HEK293 (cell line): ENCODE data around the gene NDN.

Source experiments
- CTCF ChIA-PET: fragments of 350-600 bp; formaldehyde crosslinking; extraction: SDS; loops from one replicate; lab custom pipeline; 2021; ENCODE audit warnings: antibody characterized with exemption; lab: Yijun Ruan, JAX
- POLR2A ChIA-PET: fragments of 300-600 bp; formaldehyde crosslinking; extraction: SDS; loops from one replicate; lab custom pipeline; 2020; ENCODE audit warnings: antibody characterized with exemption, inconsistent platforms; lab: Yijun Ruan, JAX
- H3K27ac ChIP-seq: fragments of 200-500 bp; sonication (Bioruptor generic); 2 replicates; pipeline ENCODE4 v1.5.1; 2014; ENCODE audit warnings: low read depth, low read length, control low read depth, inconsistent platforms; ENCODE audit errors: extremely low read depth
- H3K36me3 ChIP-seq, 2 experiments: fragments of 200-500 bp in 1 of 2; sonication (Bioruptor generic) in 1 of 2; 1 replicate in 1 of 2; 2 replicates in 1 of 2; pipeline ENCODE4 v1.5.1; 2014 to 2017; ENCODE audit warnings: inconsistent platforms in 2 of 2, low read length in 2 of 2; ENCODE audit not compliant: control insufficient read depth in 2 of 2, insufficient read depth in 1 of 2
- H3K4me1 ChIP-seq: fragments of 200-500 bp; sonication (Bioruptor generic); 2 replicates; pipeline ENCODE4 v1.5.1; 2014; ENCODE audit warnings: mild to moderate bottlenecking, low read length, inconsistent platforms; ENCODE audit not compliant: control insufficient read depth, insufficient read depth
- H3K4me3 ChIP-seq: 2 replicates; pipeline ENCODE4 v1.5.1; 2011; ENCODE audit warnings: low read depth, mild to moderate bottlenecking, control low read depth, low read length, moderate library complexity
- H3K9me3 ChIP-seq: fragments of 200-500 bp; sonication (Bioruptor generic); 2 replicates; pipeline ENCODE4 v1.5.1; 2014; ENCODE audit warnings: low read depth, low read length, inconsistent platforms; ENCODE audit not compliant: control insufficient read depth, insufficient read depth
- BCL11A ChIP-seq: fragments of 450-650 bp; formaldehyde crosslinking; IDR thresholded peaks from 2 replicates; pipeline ENCODE4 v1.5.1; 2016; ENCODE audit warnings: low read depth, missing biosample characterization, missing genetic modification characterization
- GLI2 ChIP-seq: fragments of 450-650 bp; formaldehyde crosslinking; IDR thresholded peaks from 2 replicates; pipeline ENCODE4; 2017; ENCODE audit warnings: missing biosample characterization, missing genetic modification characterization, low read depth, borderline replicate concordance
- KLF8 ChIP-seq: fragments of 450-650 bp; formaldehyde crosslinking; IDR thresholded peaks from 2 replicates; pipeline ENCODE4 v1.5.1; 2016; ENCODE audit warnings: missing biosample characterization, missing genetic modification characterization
- SETDB1 ChIP-seq: IDR thresholded peaks from one replicate; pipeline ENCODE4 v1.6.1; 2017; ENCODE audit warnings: mild to moderate bottlenecking, low read length, moderate library complexity, mixed read lengths; ENCODE audit not compliant: insufficient read length
- ZNF114 ChIP-seq: fragments of 450-650 bp; formaldehyde crosslinking; IDR thresholded peaks from 2 replicates; pipeline ENCODE4 v1.5.0; 2017; ENCODE audit warnings: missing biosample characterization, missing genetic modification characterization
- ZNF184 ChIP-seq: fragments of 450-650 bp; IDR thresholded peaks from 2 replicates; pipeline ENCODE4 v1.5.1; 2018; ENCODE audit warnings: missing biosample characterization, mild to moderate bottlenecking, missing genetic modification characterization
- ZNF214 ChIP-seq: fragments of 450-650 bp; formaldehyde crosslinking; IDR thresholded peaks from 2 replicates; pipeline ENCODE4 v1.5.1; 2017; ENCODE audit warnings: missing biosample characterization, mild to moderate bottlenecking, missing genetic modification characterization, borderline replicate concordance
- ZNF366 ChIP-seq: fragments of 450-650 bp; formaldehyde crosslinking; conservative IDR thresholded peaks from 2 replicates; pipeline ENCODE4 v1.5.1; 2016; ENCODE audit warnings: missing biosample characterization, missing genetic modification characterization
- ZNF747 ChIP-seq: fragments of 450-650 bp; formaldehyde crosslinking; IDR thresholded peaks from 2 replicates; pipeline ENCODE4 v1.5.1; 2016; ENCODE audit warnings: missing biosample characterization, missing genetic modification characterization
- ZNF768 ChIP-seq: fragments of 450-650 bp; formaldehyde crosslinking; IDR thresholded peaks from 2 replicates; pipeline ENCODE4 v1.5.1; 2018; ENCODE audit warnings: missing biosample characterization, mild to moderate bottlenecking, missing genetic modification characterization
- ZNF791 ChIP-seq: fragments of 450-650 bp; formaldehyde crosslinking; IDR thresholded peaks from 2 replicates; pipeline ENCODE4 v1.5.1; 2016; ENCODE audit warnings: missing biosample characterization, missing genetic modification characterization
- TF ChIP-seq, protein P1 (sequence below): fragments of 450-650 bp; formaldehyde crosslinking; IDR thresholded peaks from 2 replicates; pipeline ENCODE4 v1.5.0; 2017; ENCODE audit warnings: missing biosample characterization, missing genetic modification characterization, borderline replicate concordance
- TF ChIP-seq, protein P2 (sequence below): fragments of 450-650 bp; formaldehyde crosslinking; IDR thresholded peaks from 2 replicates; pipeline ENCODE4 v1.5.1; 2016; ENCODE audit warnings: missing biosample characterization, missing genetic modification characterization
- TF ChIP-seq, protein P3 (sequence below): fragments of 450-650 bp; formaldehyde crosslinking; IDR thresholded peaks from 2 replicates; pipeline ENCODE4 v1.5.1; 2016; ENCODE audit warnings: missing biosample characterization, missing genetic modification characterization, low read depth
- TF ChIP-seq, protein P4 (sequence below): fragments of 450-650 bp; formaldehyde crosslinking; IDR thresholded peaks from 2 replicates; pipeline ENCODE4 v1.5.1; 2016; ENCODE audit warnings: missing biosample characterization, missing genetic modification characterization
- TF ChIP-seq, protein P5 (sequence below): fragments of 450-650 bp; formaldehyde crosslinking; IDR thresholded peaks from 2 replicates; pipeline ENCODE4 v1.5.1; 2016; ENCODE audit warnings: missing biosample characterization, missing genetic modification characterization, borderline replicate concordance
- TF ChIP-seq, protein P6 (sequence below): fragments of 450-650 bp; formaldehyde crosslinking; IDR thresholded peaks from 2 replicates; pipeline ENCODE4 v1.5.1; 2016; ENCODE audit warnings: missing biosample characterization, missing genetic modification characterization

The NDN gene

DNA sequence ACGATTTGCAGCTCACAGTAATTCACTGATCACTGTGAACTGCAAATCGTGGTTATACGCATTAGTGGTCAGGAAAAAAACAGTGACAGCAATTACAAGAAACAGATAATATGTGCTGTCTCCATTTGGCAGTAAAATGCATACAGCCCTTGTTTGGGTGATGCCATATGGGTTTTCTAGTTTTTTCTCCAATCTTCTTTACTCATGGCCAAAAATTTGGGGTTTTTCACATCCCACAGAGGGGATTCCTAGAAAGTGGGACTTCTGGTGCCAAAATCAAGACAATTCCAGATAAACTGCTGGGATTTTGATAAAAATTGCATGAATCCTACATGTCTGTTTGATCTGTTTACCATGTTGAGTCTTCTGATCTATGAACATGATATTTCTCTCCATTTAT is 15.6 kb downstream of the NDN start (continued):
- TF ChIP-seq ZNF791 (tag by site-specific recombination), result no peak
- TF ChIP-seq ZNF114, result no peak
- TF ChIP-seq, all 188 proteins: peak for 0

DNA sequence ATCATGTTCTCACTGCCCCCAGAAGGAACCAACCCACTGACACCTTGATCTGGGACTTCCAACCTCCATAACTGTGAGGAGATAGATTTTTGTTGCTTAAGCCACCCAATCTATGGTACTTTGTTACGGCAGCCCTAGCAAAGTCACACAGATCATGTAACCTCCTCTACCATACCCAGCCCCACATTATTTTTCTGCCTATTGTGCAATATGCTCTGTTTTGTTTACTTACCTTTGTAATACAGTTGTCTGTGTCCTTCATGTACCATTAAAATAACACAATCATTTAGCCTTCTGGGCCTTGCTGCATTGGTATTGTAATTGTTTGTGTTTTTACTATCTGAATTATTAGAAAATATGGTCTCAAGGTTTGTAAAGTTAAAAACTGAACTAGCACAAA is 16.1 kb downstream of the NDN start:
- TF ChIP-seq ZNF214 (tag by site-specific recombination) (no peak), BCL11A (tag by site-specific recombination) (no peak)
- TF ChIP-seq, protein P1, sequence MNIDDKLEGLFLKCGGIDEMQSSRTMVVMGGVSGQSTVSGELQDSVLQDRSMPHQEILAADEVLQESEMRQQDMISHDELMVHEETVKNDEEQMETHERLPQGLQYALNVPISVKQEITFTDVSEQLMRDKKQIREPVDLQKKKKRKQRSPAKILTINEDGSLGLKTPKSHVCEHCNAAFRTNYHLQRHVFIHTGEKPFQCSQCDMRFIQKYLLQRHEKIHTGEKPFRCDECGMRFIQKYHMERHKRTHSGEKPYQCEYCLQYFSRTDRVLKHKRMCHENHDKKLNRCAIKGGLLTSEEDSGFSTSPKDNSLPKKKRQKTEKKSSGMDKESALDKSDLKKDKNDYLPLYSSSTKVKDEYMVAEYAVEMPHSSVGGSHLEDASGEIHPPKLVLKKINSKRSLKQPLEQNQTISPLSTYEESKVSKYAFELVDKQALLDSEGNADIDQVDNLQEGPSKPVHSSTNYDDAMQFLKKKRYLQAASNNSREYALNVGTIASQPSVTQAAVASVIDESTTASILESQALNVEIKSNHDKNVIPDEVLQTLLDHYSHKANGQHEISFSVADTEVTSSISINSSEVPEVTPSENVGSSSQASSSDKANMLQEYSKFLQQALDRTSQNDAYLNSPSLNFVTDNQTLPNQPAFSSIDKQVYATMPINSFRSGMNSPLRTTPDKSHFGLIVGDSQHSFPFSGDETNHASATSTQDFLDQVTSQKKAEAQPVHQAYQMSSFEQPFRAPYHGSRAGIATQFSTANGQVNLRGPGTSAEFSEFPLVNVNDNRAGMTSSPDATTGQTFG (tag by site-specific recombination), result no peak
- TF ChIP-seq, protein P2, sequence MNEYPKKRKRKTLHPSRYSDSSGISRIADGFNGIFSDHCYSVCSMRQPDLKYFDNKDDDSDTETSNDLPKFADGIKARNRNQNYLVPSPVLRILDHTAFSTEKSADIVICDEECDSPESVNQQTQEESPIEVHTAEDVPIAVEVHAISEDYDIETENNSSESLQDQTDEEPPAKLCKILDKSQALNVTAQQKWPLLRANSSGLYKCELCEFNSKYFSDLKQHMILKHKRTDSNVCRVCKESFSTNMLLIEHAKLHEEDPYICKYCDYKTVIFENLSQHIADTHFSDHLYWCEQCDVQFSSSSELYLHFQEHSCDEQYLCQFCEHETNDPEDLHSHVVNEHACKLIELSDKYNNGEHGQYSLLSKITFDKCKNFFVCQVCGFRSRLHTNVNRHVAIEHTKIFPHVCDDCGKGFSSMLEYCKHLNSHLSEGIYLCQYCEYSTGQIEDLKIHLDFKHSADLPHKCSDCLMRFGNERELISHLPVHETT (tag by site-specific recombination), result no peak
- TF ChIP-seq, protein P3, sequence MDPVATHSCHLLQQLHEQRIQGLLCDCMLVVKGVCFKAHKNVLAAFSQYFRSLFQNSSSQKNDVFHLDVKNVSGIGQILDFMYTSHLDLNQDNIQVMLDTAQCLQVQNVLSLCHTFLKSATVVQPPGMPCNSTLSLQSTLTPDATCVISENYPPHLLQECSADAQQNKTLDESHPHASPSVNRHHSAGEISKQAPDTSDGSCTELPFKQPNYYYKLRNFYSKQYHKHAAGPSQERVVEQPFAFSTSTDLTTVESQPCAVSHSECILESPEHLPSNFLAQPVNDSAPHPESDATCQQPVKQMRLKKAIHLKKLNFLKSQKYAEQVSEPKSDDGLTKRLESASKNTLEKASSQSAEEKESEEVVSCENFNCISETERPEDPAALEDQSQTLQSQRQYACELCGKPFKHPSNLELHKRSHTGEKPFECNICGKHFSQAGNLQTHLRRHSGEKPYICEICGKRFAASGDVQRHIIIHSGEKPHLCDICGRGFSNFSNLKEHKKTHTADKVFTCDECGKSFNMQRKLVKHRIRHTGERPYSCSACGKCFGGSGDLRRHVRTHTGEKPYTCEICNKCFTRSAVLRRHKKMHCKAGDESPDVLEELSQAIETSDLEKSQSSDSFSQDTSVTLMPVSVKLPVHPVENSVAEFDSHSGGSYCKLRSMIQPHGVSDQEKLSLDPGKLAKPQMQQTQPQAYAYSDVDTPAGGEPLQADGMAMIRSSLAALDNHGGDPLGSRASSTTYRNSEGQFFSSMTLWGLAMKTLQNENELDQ (tag by site-specific recombination), result no peak
- H3K36me3 ChIP-seq, result no peaks in the 10 kb centered on the region
- CTCF ChIA-PET, result interaction anchor here (0.6 kb wide), 1 partner anchor 22 kb away, joined by 4 read pairs; no protein-coding TSS in a partner anchor
- H3K4me3 ChIP-seq, result no peak overlapping the region
- no peak overlapping the region for H3K27ac ChIP-seq
- POLR2A ChIA-PET, result no interaction called here
- H3K9me3 ChIP-seq, result no peaks in the 10 kb centered on the region
- H3K4me1 ChIP-seq, result no peaks in the 10 kb centered on the region

DNA sequence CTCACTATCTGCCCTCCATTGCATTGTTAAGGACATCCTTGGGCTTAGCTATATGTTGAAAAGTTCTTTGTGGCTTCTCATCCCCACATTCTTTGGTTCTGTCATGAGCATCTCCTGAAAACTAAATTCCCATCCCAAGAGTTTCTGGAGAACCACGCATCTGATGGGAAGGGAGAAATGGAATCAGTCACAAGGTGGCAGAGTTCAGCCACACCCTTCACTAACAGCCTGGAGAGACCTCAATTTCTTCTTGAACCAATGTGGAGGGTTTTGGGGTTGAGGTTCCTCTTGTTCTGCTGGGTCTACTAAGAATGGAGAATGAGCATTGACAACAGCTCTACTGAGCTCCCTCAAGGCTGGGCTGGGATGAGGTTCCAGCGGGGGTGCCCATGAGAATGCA is 23.9 kb downstream of the NDN start:
- no peaks in the 10 kb centered on the region for H3K9me3 ChIP-seq
- H3K4me1 ChIP-seq, result no peaks in the 10 kb centered on the region
- ChIA-PET CTCF (interaction anchor here (0.5 to 0.7 kb wide), 2 partner anchors 24 to 860 kb away, joined by 3 to 4 read pairs; no protein-coding TSS in a partner anchor), POLR2A (no interaction called here)
- no peak overlapping the region for H3K27ac ChIP-seq
- H3K36me3 ChIP-seq, result no peaks in the 10 kb centered on the region
- H3K4me3 ChIP-seq, result no peak overlapping the region
- no peak for TF ChIP-seq ZNF184
- TF ChIP-seq, protein P4, sequence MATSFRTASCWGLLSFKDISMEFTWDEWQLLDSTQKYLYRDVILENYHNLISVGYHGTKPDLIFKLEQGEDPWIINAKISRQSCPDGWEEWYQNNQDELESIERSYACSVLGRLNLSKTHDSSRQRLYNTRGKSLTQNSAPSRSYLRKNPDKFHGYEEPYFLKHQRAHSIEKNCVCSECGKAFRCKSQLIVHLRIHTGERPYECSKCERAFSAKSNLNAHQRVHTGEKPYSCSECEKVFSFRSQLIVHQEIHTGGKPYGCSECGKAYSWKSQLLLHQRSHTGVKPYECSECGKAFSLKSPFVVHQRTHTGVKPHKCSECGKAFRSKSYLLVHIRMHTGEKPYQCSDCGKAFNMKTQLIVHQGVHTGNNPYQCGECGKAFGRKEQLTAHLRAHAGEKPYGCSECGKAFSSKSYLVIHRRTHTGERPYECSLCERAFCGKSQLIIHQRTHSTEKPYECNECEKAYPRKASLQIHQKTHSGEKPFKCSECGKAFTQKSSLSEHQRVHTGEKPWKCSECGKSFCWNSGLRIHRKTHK (tag by site-specific recombination), result no peak
- no peak for TF ChIP-seq ZNF747
- TF ChIP-seq SETDB1, result no peak
- no peak for TF ChIP-seq ZNF366 (tag by site-specific recombination)
- TF ChIP-seq KLF8 (tag by site-specific recombination), result no peak
- no peak for TF ChIP-seq ZNF768 (tag by site-specific recombination)
- TF ChIP-seq, protein P5, sequence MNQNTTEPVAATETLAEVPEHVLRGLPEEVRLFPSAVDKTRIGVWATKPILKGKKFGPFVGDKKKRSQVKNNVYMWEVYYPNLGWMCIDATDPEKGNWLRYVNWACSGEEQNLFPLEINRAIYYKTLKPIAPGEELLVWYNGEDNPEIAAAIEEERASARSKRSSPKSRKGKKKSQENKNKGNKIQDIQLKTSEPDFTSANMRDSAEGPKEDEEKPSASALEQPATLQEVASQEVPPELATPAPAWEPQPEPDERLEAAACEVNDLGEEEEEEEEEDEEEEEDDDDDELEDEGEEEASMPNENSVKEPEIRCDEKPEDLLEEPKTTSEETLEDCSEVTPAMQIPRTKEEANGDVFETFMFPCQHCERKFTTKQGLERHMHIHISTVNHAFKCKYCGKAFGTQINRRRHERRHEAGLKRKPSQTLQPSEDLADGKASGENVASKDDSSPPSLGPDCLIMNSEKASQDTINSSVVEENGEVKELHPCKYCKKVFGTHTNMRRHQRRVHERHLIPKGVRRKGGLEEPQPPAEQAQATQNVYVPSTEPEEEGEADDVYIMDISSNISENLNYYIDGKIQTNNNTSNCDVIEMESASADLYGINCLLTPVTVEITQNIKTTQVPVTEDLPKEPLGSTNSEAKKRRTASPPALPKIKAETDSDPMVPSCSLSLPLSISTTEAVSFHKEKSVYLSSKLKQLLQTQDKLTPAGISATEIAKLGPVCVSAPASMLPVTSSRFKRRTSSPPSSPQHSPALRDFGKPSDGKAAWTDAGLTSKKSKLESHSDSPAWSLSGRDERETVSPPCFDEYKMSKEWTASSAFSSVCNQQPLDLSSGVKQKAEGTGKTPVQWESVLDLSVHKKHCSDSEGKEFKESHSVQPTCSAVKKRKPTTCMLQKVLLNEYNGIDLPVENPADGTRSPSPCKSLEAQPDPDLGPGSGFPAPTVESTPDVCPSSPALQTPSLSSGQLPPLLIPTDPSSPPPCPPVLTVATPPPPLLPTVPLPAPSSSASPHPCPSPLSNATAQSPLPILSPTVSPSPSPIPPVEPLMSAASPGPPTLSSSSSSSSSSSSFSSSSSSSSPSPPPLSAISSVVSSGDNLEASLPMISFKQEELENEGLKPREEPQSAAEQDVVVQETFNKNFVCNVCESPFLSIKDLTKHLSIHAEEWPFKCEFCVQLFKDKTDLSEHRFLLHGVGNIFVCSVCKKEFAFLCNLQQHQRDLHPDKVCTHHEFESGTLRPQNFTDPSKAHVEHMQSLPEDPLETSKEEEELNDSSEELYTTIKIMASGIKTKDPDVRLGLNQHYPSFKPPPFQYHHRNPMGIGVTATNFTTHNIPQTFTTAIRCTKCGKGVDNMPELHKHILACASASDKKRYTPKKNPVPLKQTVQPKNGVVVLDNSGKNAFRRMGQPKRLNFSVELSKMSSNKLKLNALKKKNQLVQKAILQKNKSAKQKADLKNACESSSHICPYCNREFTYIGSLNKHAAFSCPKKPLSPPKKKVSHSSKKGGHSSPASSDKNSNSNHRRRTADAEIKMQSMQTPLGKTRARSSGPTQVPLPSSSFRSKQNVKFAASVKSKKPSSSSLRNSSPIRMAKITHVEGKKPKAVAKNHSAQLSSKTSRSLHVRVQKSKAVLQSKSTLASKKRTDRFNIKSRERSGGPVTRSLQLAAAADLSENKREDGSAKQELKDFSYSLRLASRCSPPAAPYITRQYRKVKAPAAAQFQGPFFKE (tag by site-specific recombination), result no peak
- TF ChIP-seq, protein P6, sequence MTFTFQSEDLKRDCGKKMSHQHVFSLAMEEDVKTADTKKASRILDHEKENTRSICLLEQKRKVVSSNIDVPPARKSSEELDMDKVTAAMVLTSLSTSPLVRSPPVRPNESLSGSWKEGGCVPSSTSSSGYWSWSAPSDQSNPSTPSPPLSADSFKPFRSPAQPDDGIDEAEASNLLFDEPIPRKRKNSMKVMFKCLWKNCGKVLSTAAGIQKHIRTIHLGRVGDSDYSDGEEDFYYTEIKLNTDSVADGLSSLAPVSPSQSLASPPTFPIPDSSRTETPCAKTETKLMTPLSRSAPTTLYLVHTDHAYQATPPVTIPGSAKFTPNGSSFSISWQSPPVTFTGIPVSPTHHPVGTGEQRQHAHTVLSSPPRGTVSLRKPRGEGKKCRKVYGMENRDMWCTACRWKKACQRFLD (tag by site-specific recombination), result no peak
- TF ChIP-seq GLI2, result no peak
